Activated CD4-positive, alpha-beta T cell treated with anti-CD3 and anti-CD28 coated beads for 4 hours (primary cell): Measurements from ENCODE around the gene HSPA4L.

Experiments used
- DNase-seq, 2 donors: peaks; one replicate each; pipeline ENCODE4 v3.0.0-alpha.2; 2020

Gene HSPA4L

GRCh38 chr4:127870688-127871087 lies 88.6 kb downstream of the HSPA4L start:
- no peak for DNase-seq

- no peak for DNase-seq
Observed at GRCh38 chr4:127875791-127876190, 93.7 kb downstream of the HSPA4L start.

GRCh38 chr4:127880763-127881562 lies 98.8 kb downstream of the HSPA4L start, which contains the start of gene PLK4:
Gene PLK4 (plus strand): TSS chr4:127880893. CDS start chr4:127881135, 242 bp downstream.
- DNase-seq = peak; percentile 91 to 92

- peak in 1 of 2 donors; percentile 6 for DNase-seq
Observed at GRCh38 chr4:127881563-127881864, 99.4 kb downstream of the HSPA4L start.

- DNase-seq = no peak
Observed at GRCh38 chr4:127888559-127888958, 106.4 kb downstream of the HSPA4L start.

- no peak for DNase-seq
Observed at GRCh38 chr4:127889903-127890302, 107.8 kb downstream of the HSPA4L start.
